Stimulated activated naive CD8-positive, alpha-beta T cell treated with anti-CD3 and anti-CD28 coated beads, Interleukin-15, Interleukin-2, amounts not matched to agents 100 U/mL and 50 U/mL, for 24 hours (primary cell): ENCODE results near the gene CERT1.

ENCODE experiments used
- ATAC-seq: fragments of 150-1000 bp; cut with Tn5 transposase; one replicate; pipeline ENCODE4 v1.10.0; 2021
- DNase-seq: peaks from one replicate; pipeline ENCODE4 v3.0.0; 2021

The CERT1 gene

DNA sequence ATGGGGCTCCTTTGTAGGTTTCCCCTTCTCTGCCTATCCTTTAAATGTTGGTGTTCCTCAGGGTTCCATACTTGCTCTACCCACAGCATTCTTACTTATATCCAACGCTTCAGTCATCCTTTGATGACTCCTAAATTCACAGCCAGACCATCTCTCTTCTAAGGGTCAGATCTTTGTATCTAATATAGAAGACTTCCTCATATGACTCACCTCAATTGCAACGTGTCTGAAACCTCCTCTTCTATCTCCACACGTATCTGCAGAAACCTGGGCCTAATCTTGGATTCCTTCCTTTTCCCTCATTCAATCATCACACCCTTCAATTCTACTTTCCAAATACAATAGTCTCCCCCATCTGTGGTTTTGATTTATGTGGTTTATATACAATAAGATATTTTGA, 106.1 kb downstream of the CERT1 start:
- DNase-seq (no peak), ATAC-seq (no peak)

DNA sequence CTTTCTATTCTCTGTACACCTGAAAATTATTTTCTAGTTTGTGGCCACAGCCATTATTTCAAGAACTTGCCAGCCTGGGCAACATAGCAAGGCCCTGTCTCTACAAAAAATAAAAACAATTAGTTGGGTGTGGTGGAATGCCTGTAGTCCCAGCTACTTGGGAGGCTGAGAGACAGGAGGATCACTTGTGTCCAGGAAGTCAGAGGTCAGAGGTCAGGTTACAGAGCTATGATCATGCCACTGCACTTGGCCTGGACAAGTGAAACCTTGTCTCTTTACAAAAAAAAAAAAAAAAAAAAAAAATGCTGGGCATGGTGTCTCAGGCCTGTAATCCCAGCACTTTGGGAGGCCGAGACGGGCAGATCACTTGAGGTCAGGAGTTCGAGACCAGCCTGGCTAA, 116.2 kb downstream of the CERT1 start:
- DNase-seq, result no peak
- ATAC-seq, result no peak

DNA sequence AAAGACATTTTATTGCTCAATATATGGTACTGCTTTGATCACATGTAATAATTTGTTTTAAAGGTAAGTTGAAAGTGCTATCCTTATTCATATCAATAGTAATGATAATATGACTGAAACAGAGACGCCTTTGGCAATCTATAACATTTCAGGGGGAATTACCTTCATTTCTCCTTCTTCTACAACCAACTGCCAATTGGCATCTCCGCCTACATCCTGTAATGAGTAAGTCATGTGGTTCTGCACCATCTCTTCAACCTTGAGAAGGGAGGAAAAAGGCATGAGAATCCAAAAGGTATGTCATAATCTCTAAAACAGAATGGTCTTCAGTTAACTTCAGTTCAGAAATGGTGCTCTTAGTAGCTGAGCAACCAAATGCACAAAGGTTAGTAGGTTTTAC, 122.0 kb downstream of the CERT1 start:
- ATAC-seq (peak; percentile 91), DNase-seq (no peak)

DNA sequence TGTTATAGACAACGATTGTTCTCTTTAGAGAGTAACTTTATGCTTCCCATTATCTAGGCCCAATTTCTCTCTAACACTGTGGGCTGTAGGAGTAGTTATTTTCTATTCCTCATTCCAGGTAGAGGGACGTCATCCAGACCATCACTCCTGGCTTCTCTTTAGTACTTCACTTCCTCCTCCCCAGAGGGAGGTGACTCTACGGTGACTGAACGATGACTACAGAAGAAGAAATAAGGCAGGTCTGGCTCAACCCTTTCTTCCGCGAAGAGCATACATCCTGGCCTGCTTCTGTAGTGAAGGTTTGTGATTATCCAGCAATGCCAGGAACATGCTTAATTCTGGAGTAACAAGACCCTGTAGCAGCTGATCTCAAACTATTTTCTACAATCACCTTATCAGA, 123.6 kb downstream of the CERT1 start:
- DNase-seq (no peak), ATAC-seq (no peak)

DNA sequence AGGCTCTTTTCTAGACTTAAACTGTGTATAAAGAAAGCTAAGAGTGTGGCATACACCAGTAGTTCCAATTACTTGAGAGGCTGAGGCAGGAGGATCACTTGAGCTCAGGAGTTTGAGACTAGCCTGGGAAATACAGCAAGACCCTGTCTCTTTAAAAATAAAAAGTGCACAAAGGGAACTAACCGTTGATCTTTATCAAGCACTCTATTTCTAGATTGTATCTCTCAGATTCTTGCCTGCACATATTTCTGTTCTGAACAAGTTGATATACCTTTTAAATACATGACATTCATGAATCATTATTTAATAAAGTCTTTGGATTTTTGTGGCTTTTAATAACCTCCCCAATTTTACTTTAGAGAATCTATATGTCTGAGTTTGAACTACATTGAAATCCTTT, 127.2 kb downstream of the CERT1 start:
- ATAC-seq (no peak), DNase-seq (no peak)

DNA sequence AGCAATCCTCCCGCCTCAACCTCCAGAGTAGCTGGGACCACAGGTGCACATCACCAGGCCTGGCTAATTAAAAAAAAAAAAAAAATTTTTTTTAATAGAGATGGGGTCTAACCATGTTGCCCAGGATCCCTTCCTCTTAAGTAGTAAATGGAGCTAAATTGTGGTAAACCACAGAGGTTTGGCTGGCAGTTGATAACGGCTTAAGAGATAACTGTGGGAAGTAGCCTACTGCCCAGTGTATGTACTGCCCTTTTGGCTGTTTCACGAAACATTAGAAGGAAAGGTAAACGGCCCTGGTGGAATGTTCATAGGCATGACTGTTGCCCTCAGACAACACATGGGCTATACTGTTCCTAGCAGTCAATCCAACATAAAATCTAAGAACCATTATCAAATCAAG, 130.0 kb downstream of the CERT1 start:
- DNase-seq (no peak), ATAC-seq (no peak)

DNA sequence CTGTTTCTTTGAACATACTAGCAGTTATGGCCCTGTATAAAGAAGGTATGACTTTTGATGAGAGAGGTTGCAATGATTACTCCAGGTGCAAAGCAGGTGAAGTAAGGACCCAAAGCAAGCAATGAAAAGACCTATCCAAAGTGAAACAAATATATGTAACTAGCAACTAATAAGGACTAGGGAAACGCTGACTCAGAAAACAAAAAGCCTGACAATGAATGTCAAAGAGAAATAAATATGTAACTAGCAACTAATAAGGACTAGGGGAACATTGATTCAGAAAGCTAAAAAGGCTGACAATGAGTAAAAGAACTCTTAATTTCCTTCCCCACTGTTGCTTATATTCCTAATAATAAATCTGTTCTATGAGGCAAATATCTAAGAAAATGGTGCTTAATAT, 131.3 kb downstream of the CERT1 start:
- ATAC-seq (no peak), DNase-seq (no peak)

DNA sequence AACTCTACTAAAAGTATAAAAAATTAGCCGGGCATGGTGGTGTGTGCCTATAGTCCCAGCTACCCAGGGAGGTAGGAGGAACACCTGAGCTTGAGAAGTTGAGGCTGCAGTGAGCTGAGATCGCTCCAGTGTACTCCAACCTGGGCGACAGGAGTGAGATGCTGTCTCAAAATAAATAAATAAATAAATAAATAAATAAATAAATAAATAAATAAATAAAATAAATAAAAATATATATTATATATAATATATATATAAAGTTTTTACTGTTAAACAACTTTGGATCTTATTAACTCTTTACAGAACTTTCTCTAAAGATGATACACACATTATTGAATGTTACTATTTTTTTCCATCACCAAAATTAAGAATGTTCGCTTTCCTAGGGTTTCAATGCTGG, 136.0 kb downstream of the CERT1 start:
- ATAC-seq (no peak), DNase-seq (no peak)

DNA sequence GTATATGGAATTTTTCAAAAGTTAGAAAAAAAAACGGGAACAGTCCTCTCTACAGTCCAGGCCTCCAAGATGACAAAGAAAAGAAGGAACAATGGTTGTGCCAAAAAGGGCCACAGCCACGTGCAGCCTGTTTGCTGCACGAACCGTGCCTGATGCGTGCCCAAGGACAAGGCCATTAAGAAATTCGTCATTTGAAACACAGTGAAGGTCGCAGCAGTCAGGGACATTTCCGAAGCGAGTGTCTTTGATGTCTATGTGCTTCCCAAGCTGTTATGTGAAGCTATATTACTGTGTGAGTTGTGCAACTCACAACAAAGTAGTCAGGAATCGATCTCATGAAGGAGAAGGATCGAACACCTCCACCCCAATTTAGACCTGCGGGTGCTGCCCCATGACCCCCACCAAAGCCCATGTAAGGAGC, 137.0 kb downstream of the CERT1 start:
- DNase-seq (no peak), ATAC-seq (no peak)

DNA sequence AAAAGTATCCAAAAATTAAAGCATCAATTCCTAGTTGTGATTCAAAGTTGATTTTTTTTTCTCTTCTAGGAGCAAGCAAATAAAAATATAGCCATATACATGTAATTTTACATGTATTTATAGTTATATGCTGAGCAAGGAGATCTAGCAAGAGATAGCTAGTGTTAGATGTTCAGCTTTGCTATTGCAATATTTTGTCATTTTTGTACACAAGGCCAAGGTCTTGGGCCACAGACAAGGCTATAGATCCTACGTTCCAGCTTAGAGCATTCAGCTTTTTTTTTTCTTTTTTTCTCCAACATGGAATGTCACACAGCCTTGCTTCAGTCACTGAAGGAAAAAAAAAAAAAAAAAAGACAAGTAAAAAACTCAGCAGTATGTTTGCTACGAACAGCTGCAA, 137.6 kb downstream of the CERT1 start:
- ATAC-seq, result no peak
- DNase-seq, result no peak

DNA sequence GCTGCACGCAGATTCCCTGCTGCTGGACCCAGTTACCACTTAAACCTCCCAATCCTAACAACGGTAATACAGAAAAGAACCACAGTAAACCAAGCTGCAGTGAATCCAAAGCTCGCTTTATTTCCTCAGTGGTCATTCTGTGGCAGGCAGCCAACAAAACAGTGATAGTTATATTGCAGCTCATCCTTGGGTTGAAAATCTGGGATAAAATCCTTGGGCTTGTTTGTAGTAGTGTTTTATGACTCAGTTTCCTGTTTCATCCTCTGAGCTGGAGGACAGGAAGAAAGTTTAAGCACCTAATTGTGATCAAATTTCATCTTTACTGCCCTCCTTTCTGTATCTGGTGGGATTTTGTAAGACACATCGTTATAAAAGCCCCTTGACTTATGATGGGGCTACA, 143.0 kb downstream of the CERT1 start:
- no peak for DNase-seq

DNA sequence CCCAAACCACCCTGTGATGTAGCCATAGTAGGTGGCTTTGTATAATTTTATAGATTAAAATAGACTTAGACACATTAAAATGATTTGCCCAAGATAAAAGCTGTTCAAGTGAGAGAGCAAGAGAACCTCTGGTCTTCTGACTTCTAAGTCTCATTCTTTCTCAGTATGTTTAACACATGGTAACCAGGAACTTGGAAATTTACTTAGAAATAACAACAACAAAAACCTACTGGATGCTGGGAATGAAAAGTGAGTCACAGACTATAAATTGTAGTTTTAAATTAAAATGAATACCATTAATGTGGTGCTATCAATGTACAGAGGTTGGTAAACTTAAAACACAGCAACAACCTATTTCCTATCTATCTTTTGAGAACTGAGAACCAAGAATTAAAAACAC, 144.0 kb downstream of the CERT1 start:
- DNase-seq, result no peak
- ATAC-seq, result no peak

More for the DNA sequence above, 143.0 kb downstream of the CERT1 start:
- ATAC-seq, result no peak

DNA sequence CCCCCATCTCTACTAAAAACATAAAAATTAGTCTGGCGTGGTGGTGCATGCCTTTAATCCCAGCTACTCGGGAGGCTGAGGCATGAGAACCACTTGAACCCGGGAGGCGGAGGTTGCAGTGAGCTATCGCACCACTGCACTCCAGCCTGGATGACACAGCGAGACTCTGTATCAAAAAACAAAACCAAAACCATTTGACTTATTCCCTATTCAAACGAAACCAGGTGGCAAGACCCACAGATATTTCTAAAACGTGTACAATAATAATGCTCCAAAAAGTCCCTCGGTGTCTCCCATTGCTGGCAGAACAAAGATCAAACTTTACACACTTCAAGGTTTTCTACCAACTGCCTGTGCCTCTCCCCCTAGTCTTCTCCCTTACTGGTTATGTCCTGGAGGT, 144.6 kb downstream of the CERT1 start:
- DNase-seq (no peak), ATAC-seq (peak; percentile 43)

DNA sequence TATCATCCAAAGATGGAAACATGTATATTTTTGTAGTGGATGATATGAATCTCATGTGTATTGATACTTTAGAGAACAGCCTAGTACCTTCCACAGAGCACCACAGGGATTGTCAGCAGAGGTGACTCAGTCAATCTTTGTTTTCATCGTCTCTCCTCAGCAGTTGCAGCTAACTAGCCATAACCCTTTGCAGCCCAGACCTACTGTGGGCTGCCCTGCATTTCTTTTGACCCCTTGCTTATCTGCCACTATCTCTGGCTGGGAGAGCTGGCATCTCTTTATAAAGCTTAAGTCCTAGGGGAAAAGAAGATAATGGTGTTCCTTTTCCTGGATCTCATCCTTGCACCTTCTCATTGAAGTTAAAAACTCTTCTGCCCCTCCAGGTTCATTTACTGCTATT, 145.7 kb downstream of the CERT1 start:
- ATAC-seq (no peak), DNase-seq (no peak)

DNA sequence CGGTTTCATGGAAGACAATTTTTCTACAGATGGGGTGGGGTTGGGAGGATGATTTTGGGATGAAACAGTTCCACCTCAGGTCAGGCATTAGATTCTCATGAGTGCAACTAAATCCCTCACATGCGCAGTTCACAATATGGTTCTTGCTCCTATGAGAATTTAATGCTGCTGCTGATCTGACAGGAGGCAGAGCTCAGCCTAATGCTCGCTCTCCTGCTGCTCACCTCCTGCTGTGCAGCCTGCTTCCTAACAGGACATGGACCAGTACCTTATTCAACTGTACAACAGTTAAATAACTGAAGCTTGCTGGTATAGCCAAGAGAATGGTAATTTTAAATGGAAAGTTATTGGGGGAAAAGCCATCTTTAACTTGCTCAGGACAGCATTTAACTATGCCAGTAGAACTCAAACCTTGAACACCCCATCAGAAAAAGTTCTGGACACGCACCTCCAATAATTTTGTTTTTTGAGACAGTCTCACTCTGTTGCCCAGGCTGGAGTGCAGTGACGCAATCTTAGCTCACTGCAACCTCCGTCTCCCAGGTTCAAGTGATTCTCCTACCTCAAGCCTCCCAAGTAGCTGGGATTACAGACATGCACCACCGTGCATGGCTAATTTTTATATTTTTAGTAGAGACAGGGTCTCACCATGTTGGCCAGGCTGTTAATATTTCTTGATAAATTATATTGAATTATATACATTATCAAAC, 146.7 kb downstream of the CERT1 start:
- DNase-seq, result no peak
- ATAC-seq, result no peak

DNA sequence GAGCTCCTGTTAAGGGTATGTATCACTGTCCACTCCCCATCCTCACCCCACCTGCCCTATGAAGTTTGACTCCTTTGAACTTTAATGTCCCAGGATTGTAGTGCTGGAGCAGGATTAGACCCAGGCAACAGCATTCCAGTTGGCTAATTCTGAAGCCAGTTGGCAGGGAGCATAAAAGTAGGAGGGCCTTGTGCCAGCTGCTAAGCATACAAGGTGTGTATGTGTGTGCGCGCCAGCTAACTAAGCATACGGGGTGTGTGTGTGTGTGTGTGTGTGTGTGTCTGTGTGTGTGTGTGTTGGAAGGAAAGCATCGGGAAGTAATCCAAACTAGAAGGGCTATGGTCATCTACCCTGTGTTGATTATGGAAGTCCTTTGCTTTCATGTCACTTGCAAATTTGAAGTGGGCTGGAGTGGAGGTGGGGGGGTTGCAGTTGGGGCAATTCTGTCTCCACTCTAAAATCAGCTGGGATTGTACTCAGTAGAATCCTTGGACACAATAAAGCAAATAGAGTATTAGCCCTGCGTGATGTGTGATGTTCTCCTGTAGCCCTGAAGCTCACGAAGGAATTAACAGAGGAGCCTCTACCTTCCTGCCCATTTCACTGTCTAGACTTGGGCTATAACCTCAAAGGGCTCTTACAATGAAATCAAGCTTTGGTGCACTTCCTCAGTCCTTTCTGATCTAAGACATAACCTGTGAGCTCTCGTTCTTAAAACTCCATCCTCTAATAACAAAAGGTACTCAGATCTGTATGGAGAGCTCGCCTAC, 147.5 kb downstream of the CERT1 start:
- no peak for ATAC-seq
- no peak for DNase-seq

DNA sequence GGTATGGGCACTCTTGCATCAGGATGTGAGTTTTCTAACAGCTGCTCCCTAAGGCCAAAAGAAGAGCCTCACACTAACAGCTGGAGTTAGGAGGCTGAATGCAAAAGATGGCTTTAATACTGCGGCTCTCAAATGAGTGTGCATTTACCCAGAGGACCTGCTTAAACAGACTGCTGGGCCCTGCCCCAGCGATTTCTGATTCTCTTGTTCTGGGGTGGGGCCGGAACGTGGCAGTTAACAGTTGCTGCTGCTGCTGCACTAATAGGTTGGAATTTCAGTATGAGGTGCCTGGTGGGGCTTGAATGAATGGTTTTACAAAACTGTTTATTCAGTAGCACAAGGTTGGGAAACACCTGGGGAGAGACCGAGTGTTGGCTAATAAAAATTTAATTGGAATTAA, 148.3 kb downstream of the CERT1 start:
- ATAC-seq (no peak), DNase-seq (no peak)

DNA sequence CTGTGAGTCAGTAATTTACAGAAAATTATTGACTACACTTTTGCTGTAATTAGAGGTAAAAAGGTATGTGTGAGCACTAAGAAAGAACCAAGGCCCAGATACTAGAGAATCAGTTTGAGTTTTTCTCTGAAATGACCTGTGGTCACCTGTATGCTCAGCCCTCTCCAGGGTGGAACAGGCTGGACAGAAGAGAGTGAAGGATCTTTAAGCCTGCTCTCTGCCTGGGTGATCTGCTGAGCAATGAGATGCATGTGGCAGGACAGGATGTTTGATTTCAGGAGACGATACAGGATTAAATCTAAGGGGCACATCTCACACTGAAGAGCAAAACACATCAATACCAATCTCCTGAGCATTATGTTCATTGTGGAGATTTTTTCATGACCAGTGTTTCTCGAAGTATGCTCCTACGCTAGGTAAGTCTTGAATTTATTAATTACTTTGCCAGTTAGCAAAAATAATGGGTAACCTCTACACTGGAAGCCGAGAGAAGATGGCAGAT, 148.9 kb downstream of the CERT1 start:
- ATAC-seq (no peak), DNase-seq (no peak)

DNA sequence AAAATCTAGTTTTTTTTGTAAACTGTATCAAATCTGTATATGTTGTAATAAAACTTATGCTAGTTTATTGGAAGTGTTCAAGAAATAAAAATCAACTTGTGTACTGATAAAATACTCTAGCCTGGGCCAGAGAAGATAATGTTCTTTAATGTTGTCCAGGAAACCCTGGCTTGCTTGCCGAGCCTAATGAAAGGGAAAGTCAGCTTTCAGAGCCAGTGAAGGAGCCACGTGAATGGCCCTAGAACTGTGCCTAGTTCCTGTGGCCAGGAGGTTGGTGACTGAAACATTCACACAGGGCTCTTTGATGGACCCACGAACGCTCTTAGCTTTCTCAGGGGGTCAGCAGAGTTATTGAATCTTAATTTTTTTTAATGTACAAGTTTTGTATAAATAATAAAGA, 150.1 kb downstream of the CERT1 start:
- no peak for DNase-seq
- ATAC-seq, result no peak

DNA sequence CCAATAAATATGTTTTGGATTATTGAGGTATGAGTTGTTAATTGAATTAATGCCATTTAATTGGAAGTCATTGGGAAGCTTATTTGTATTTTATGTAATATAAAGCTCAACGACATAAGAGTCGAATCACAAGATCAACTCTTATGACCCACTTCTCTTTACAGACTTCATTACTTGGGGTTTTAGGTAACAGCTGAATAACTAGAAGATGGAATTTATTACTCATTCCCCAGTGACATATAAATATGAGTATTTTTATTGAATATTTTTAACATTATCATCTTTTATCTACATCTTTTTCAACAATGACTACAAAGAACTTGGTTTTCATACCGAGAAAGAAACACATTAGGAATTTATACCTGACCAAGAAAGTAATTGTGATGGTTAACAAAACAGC, 153.3 kb downstream of the CERT1 start:
- DNase-seq, result no peak

DNA sequence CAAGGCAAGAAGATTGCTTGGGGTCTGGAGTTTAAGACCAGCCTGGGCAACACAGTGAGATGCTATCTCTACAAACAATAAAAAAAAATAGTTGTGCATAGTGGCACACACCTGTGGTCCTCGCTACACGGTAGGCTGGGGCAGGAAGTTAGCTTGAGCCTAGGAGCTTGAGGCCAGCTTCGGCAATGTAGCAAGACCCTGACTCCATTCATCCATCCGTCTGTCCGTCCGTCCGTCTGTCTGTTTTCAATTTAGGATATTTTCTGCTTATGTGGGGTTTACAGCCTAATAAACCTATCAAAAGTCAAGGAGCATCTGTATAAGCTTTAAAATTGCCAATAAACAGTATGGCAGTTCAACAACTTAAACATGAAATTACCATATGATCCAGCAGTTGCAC, 154.7 kb downstream of the CERT1 start:
- DNase-seq, result no peak
- ATAC-seq, result no peak

More for the DNA sequence above, 153.3 kb downstream of the CERT1 start:
- ATAC-seq, result no peak

DNA sequence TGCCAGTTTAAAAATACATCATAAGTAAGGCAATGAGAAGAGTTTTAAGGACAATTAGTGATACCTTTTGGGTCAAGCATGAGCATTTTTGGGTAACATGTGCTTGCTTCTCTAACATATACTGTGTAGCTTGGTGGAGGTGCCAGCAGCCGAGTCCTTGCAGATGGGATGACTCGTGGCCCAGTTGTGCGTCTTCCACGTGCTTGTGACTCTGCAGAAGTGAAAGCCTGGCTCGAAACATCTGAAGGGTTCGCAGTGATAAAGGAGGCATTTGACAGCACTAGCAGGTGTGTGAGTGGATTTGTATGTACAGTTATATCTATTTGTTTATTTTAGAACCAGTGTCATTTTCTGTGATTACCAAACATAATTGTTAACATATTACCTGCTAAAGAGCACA, 156.2 kb downstream of the CERT1 start:
- DNase-seq (no peak), ATAC-seq (no peak)

DNA sequence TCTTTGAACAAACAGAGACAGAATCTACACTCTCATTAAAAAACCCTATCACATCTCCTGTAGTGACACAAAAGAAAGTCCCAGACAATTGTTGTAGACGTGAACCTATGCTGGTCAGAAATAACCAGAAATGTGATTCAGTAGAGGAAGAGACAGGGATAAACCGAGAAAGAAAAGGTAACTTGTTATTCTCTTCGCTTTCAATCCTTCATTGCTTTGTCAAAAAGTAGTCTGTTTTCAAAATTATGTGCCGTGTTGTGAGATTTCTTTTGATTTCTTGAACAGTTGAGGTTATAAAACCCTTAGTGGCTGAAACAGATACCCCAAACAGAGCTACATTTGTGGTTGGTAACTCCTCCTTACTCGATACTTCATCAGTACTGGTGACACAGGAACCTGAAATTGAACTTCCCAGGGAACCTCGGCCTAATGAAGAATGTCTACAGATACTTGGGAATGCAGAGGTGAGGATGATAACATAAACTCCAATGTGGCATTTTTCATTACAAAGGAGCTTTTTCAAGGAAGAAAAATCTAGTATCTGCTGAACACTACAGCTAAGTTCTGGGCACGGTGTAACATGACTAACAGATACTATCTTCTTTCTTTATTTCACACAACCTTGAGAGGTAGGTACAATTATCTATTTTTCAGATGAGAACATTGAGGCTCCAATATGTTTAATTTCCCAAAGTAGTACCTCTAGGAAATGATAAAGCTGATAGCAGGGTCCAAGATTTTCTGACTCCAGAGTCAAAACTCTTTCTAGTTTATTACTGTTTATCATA, 160.1 kb downstream of the CERT1 start:
- ATAC-seq, result peak; percentile 78

More for the DNA sequence above, 160.1 kb downstream of the CERT1 start:
- no peak for DNase-seq
